NOMO-1 (cell line): ENCODE data around the gene CLEC18C.
"Not testable (repeated sequence)": the region's sequence is repeated elsewhere in the genome, so short reads cannot be mapped to it uniquely, and the experiment has no call there.

ENCODE experiments used
- DNase-seq, 2 experiments: peaks; one replicate each; lab custom pipeline; 2025; ENCODE audit not compliant: unreplicated experiment in 2 of 2; lab: John Stamatoyannopoulos, UW

Gene CLEC18C

GRCh38 chr16:70158261-70158939 lies 15.2 kb upstream of the CLEC18C start:
- no peak for DNase-seq

- DNase-seq = no peak
These were observed 13.9 kb upstream of the CLEC18C start for GRCh38 chr16:70159355-70160348.

GRCh38 chr16:70160388-70160787 lies 13.2 kb upstream of the CLEC18C start:
- DNase-seq = no peak

GRCh38 chr16:70160821-70161220 lies 12.8 kb upstream of the CLEC18C start:
- DNase-seq = no peak

- DNase-seq = no peak
These were observed 12.2 kb upstream of the CLEC18C start for GRCh38 chr16:70161350-70161749.

GRCh38 chr16:70162041-70162451 lies 11.5 kb upstream of the CLEC18C start:
- no peak for DNase-seq

- DNase-seq = no peak
These were observed 10.0 kb upstream of the CLEC18C start for GRCh38 chr16:70163596-70163995.

- DNase-seq = not testable (repeated sequence)
These were observed 6.9 kb upstream of the CLEC18C start for GRCh38 chr16:70166688-70167087.

GRCh38 chr16:70173916-70174315 lies 329 bp downstream of the CLEC18C start:
- DNase-seq = not testable (repeated sequence)

GRCh38 chr16:70174387-70174932 lies 873 bp downstream of the CLEC18C start:
- not testable (repeated sequence) for DNase-seq

GRCh38 chr16:70187858-70188607 lies 14.4 kb downstream of the CLEC18C start:
- not testable (repeated sequence) for DNase-seq

GRCh38 chr16:70188608-70188915 lies 15.0 kb downstream of the CLEC18C start:
- DNase-seq = not testable (repeated sequence)

- not testable (repeated sequence) for DNase-seq
These were observed 17.0 kb downstream of the CLEC18C start for GRCh38 chr16:70190574-70190973.

GRCh38 chr16:70196683-70197300 lies 23.2 kb downstream of the CLEC18C start:
- not testable (repeated sequence) for DNase-seq

- DNase-seq = not testable (repeated sequence)
These were observed 24.0 kb downstream of the CLEC18C start for GRCh38 chr16:70197611-70198010.

- not testable (repeated sequence) for DNase-seq
These were observed 24.6 kb downstream of the CLEC18C start for GRCh38 chr16:70198230-70198629.

GRCh38 chr16:70198666-70199065 lies 25.1 kb downstream of the CLEC18C start:
- DNase-seq = not testable (repeated sequence)

GRCh38 chr16:70199170-70199569 lies 25.6 kb downstream of the CLEC18C start:
- not testable (repeated sequence) for DNase-seq

GRCh38 chr16:70200063-70200462 lies 26.5 kb downstream of the CLEC18C start:
- DNase-seq = not testable (repeated sequence)

- DNase-seq = not testable (repeated sequence)
These were observed 29.9 kb downstream of the CLEC18C start for GRCh38 chr16:70203508-70203907.
